Retina (tissue), 1 donor: ENCODE results near the gene TRAPPC5.
"Not testable (repeated sequence)": the region's sequence is repeated elsewhere in the genome, so short reads cannot be mapped to it uniquely, and the experiment has no call there.

Experiments
- DNase-seq: peaks from one replicate; pipeline ENCODE4 v3.0.0-alpha.2; 2016

Gene TRAPPC5

GRCh38 chr19:7680606-7681339 lies at the start of gene TRAPPC5:
Gene TRAPPC5, plus strand, starts transcription at chr19:7680833. Its CDS starts 1,421 bp downstream, at chr19:7682254.
- peak; percentile 96 for DNase-seq

GRCh38 chr19:7631577-7631976 lies 49.1 kb upstream of the TRAPPC5 start:
- DNase-seq: no peak

GRCh38 chr19:7632340-7633203 lies 48.1 kb upstream of the TRAPPC5 start:
- no peak for DNase-seq

GRCh38 chr19:7633698-7634097 lies 46.9 kb upstream of the TRAPPC5 start, which contains the start of gene PCP2:
Gene PCP2, minus strand, starts transcription at chr19:7633719. Its CDS starts 262 bp downstream, at chr19:7633457.
- DNase-seq: no peak

- no peak for DNase-seq
Observed at GRCh38 chr19:7635670-7636069, 45.0 kb upstream of the TRAPPC5 start.

GRCh38 chr19:7636317-7636690 lies 44.3 kb upstream of the TRAPPC5 start:
- no peak for DNase-seq

GRCh38 chr19:7636691-7637373 lies 43.8 kb upstream of the TRAPPC5 start, which contains the start of gene STXBP2:
Gene STXBP2, plus strand, starts transcription at chr19:7637110. Its CDS starts 40 bp downstream, at chr19:7637150.
- no peak for DNase-seq

GRCh38 chr19:7637374-7638256 lies 43.0 kb upstream of the TRAPPC5 start:
- no peak for DNase-seq

GRCh38 chr19:7638802-7639465 lies 41.7 kb upstream of the TRAPPC5 start:
- DNase-seq: no peak

GRCh38 chr19:7639863-7640348 lies 40.7 kb upstream of the TRAPPC5 start:
- no peak for DNase-seq

- DNase-seq: no peak
Observed at GRCh38 chr19:7640803-7641202, 39.8 kb upstream of the TRAPPC5 start.

GRCh38 chr19:7641290-7642276 lies 39.0 kb upstream of the TRAPPC5 start:
- DNase-seq: no peak

- DNase-seq: no peak
Observed at GRCh38 chr19:7642295-7643030, 38.2 kb upstream of the TRAPPC5 start.

GRCh38 chr19:7643031-7643415 lies 37.6 kb upstream of the TRAPPC5 start:
- no peak for DNase-seq

GRCh38 chr19:7643629-7644549 lies 36.7 kb upstream of the TRAPPC5 start:
- not testable (repeated sequence) for DNase-seq

GRCh38 chr19:7644550-7644877 lies 36.1 kb upstream of the TRAPPC5 start:
- no peak for DNase-seq

- DNase-seq: no peak
Observed at GRCh38 chr19:7645163-7645562, 35.5 kb upstream of the TRAPPC5 start.

GRCh38 chr19:7645656-7646425 lies 34.8 kb upstream of the TRAPPC5 start:
- DNase-seq: no peak
